GM12892 (cell line): ENCODE data around the gene TRABD2B.

Experiments
- POLR2A ChIP-seq: IDR thresholded peaks from 2 replicates; pipeline ENCODE4 v1.6.1; 2011; ENCODE audit warnings: low read depth, low read length, control low read depth
- POLR2AphosphoS5 ChIP-seq: IDR thresholded peaks from 2 replicates; pipeline ENCODE4 v1.6.1; 2011; ENCODE audit warnings: low read depth, low read length, control low read depth
- TAF1 ChIP-seq: IDR thresholded peaks from 2 replicates; pipeline ENCODE4 v1.6.1; 2011; ENCODE audit warnings: low read depth, mild to moderate bottlenecking, control low read depth, low read length, borderline replicate concordance

- TF ChIP-seq POLR2A (no peak), POLR2AphosphoS5 (no peak), TAF1 (no peak)
These were observed 229.5 kb downstream of the TRABD2B start for GRCh38 chr1:47767741-47768100.
